Ishikawa (cell line): Measurements from ENCODE around the gene PTBP3.

Experiments used
- CEBPB ChIP-seq: IDR thresholded peaks from 2 replicates; pipeline ENCODE4 v1.6.1; 2012
- CREB1 ChIP-seq: IDR thresholded peaks from 2 replicates; pipeline ENCODE4 v1.6.1; 2012; ENCODE audit warnings: low read depth
- EGR1 ChIP-seq: IDR thresholded peaks from 2 replicates; pipeline ENCODE4 v1.6.1; 2012
- EP300 ChIP-seq: IDR thresholded peaks from 2 replicates; pipeline ENCODE4 v1.6.1; 2012; ENCODE audit warnings: borderline replicate concordance
- FOXM1 ChIP-seq: IDR thresholded peaks from 2 replicates; pipeline ENCODE4 v1.6.1; 2012; ENCODE audit warnings: low read depth, borderline replicate concordance
- NFIC ChIP-seq: IDR thresholded peaks from 2 replicates; pipeline ENCODE4 v1.6.1; 2012
- RAD21 ChIP-seq: IDR thresholded peaks from 2 replicates; pipeline ENCODE4 v1.6.1; 2012; ENCODE audit warnings: low read depth
- TAF1 ChIP-seq: IDR thresholded peaks from 2 replicates; pipeline ENCODE4 v1.6.1; 2012; ENCODE audit warnings: low read depth, mild to moderate bottlenecking
- TCF12 ChIP-seq: IDR thresholded peaks from 2 replicates; pipeline ENCODE4 v1.6.1; 2012; ENCODE audit warnings: low read depth
- TEAD4 ChIP-seq: IDR thresholded peaks from 2 replicates; pipeline ENCODE4 v1.6.1; 2012
- YY1 ChIP-seq: IDR thresholded peaks from 2 replicates; pipeline ENCODE4 v1.6.1; 2012; ENCODE audit warnings: low read depth
- ZBTB7A ChIP-seq: IDR thresholded peaks from 2 replicates; pipeline ENCODE4 v1.6.1; 2012; ENCODE audit warnings: low read depth
- TF ChIP-seq, protein P1 (sequence below): IDR thresholded peaks from 2 replicates; pipeline ENCODE4 v1.6.1; 2012; ENCODE audit warnings: low read depth, mild to moderate bottlenecking
- TF ChIP-seq, protein P2 (sequence below): IDR thresholded peaks from 2 replicates; pipeline ENCODE4 v1.6.1; 2012
- TF ChIP-seq, protein P3 (sequence below): IDR thresholded peaks from 2 replicates; pipeline ENCODE4 v1.6.1; 2012

PTBP3 gene

DNA sequence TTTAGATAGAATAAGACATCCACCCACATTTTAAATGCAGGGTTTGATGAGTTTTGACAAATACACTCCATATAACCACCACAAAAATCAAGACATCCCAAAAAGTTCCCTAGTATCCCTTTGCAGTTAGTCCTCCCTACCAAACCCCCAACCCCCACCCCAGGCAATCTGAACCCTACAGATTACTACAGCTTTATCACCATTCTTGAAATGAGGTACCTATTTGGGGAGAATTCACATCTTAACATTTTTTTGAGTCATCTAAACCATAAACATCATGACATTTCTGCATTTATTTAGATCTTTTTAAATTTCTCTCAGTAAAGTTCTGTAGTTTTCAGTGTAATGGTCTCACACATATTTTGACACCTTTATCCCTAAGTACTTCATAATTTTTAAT, 53.9 kb downstream of the PTBP3 start:
- TF ChIP-seq RAD21 = no peak

DNA sequence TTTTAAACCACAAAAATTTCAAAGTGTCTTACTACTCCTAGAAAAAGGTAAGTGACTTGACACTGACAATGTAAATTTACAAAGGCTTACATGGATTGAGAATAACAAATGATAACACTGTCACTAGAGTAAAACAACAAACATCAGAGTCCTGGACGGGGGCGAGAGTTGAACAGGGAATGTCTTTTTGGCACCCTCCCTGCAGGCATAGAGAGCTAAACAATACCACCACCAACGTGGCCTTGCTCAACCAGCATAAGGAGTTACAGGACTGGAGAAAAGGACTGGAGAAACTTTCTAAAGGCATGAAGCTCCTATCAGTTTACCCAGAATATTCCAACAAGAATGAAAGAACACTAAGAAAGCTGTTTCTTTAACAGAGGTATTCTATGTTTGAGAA, 55.3 kb downstream of the PTBP3 start:
- TF ChIP-seq CEBPB (0 out of 2 replicates have a peak, but pooled peaks have one; percentile 12), FOXM1 (no peak), EP300 (no peak)

DNA sequence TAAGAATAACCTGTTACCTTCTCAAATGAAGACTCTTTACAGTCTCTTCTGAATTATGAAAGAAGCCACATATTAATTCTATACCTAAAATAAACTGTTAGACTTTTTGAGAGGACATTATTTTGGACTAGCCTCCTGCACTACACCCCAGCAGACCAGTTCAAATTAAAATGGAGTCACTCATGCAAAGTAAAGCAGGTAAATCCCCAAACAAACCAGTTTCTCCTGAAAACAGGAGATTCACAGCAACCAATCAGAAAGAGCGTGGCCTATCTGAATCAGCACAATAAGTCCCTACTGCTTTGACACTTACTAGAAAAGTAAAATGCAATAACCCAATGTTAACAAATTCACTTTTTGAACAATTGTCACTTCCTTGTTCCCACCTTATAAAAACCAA, 58.8 kb downstream of the PTBP3 start:
- TF ChIP-seq EGR1 (no peak), CEBPB (no peak), TAF1 (no peak), CREB1 (no peak), FOXM1 (no peak)
- TF ChIP-seq, protein P1, sequence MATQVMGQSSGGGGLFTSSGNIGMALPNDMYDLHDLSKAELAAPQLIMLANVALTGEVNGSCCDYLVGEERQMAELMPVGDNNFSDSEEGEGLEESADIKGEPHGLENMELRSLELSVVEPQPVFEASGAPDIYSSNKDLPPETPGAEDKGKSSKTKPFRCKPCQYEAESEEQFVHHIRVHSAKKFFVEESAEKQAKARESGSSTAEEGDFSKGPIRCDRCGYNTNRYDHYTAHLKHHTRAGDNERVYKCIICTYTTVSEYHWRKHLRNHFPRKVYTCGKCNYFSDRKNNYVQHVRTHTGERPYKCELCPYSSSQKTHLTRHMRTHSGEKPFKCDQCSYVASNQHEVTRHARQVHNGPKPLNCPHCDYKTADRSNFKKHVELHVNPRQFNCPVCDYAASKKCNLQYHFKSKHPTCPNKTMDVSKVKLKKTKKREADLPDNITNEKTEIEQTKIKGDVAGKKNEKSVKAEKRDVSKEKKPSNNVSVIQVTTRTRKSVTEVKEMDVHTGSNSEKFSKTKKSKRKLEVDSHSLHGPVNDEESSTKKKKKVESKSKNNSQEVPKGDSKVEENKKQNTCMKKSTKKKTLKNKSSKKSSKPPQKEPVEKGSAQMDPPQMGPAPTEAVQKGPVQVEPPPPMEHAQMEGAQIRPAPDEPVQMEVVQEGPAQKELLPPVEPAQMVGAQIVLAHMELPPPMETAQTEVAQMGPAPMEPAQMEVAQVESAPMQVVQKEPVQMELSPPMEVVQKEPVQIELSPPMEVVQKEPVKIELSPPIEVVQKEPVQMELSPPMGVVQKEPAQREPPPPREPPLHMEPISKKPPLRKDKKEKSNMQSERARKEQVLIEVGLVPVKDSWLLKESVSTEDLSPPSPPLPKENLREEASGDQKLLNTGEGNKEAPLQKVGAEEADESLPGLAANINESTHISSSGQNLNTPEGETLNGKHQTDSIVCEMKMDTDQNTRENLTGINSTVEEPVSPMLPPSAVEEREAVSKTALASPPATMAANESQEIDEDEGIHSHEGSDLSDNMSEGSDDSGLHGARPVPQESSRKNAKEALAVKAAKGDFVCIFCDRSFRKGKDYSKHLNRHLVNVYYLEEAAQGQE = no peak
- TF ChIP-seq, protein P2, sequence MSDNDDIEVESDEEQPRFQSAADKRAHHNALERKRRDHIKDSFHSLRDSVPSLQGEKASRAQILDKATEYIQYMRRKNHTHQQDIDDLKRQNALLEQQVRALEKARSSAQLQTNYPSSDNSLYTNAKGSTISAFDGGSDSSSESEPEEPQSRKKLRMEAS = no peak
- TF ChIP-seq, protein P3, sequence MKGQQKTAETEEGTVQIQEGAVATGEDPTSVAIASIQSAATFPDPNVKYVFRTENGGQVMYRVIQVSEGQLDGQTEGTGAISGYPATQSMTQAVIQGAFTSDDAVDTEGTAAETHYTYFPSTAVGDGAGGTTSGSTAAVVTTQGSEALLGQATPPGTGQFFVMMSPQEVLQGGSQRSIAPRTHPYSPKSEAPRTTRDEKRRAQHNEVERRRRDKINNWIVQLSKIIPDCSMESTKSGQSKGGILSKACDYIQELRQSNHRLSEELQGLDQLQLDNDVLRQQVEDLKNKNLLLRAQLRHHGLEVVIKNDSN = no peak

DNA sequence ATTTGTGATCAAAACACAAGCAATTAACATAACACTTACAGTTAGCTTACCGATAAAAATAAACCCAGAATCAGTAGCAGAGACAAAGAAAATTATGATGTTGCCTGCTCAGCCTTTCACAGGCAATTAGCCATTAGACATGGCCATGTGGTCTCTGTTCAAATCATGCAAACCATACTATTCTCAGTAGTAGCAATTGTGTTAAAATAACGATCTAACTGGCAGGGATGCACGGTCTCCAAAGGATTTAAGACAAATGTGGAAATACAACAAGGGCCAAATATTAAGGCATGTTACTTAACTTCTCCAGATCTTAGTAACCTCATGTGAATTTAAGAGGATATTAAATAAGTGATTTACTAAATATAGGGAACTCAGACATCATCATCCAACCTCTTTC, 59.5 kb downstream of the PTBP3 start:
- TF ChIP-seq TAF1 (no peak), EP300 (no peak), CEBPB (no peak), NFIC (no peak), EGR1 (no peak)
- TF ChIP-seq, protein P2 = no peak
- TF ChIP-seq, protein P1 = no peak

DNA sequence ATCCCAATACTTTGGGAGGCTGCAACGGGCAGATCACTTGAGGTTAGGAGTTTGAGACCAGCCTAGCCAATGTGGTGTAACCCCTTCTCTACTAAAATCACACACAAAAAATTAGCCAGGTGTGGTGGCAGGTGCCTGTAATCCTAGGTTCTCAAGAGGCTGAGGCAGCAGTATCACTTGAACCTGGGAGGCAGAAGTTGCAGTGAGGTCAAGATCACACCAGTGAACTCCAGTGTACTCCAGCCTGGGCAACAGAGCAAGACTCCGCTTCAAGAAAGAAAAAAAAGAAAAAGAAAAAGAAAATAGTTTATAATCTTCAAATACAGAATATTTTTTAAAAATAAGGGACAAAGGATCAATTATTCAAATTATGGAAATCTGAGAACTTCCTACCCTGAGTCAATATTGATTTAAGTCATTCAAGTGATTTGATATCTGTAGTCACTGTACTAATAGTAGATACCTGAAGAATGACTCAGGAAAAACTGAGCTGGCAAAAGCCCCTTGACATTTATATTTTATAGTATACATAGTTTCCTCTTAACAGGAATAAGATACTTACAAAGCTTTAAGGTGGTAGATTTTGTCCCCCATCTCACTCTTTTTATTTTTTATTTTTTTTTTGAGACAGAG, 61.8 kb downstream of the PTBP3 start:
- TF ChIP-seq, protein P3 = no peak
- no peak for TF ChIP-seq ZBTB7A
- no peak for TF ChIP-seq TCF12
- no peak for TF ChIP-seq TEAD4
- no peak for TF ChIP-seq TAF1

DNA sequence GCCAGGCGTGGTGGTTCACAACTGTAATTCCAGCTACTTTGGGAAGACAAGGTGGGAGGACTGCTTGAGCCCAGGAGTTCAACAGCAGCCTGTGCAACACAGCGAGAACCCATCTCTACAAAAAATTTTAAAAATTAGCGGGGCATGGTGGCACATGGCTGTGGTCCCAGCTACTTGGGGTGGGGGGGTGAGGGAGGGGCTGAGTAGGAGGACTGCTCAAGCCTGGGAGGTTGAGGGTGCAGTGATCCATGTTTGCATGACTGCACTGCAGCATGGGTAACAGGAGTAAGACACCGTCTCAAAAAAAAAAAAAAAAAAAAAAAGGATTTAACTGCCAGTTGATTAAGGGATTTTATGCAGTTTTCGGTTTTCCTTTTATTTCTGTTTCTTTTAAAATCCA, 65.0 kb downstream of the PTBP3 start:
- TF ChIP-seq YY1 = no peak
- TF ChIP-seq EGR1 = no peak
- no peak for TF ChIP-seq TEAD4
- no peak for TF ChIP-seq FOXM1

DNA sequence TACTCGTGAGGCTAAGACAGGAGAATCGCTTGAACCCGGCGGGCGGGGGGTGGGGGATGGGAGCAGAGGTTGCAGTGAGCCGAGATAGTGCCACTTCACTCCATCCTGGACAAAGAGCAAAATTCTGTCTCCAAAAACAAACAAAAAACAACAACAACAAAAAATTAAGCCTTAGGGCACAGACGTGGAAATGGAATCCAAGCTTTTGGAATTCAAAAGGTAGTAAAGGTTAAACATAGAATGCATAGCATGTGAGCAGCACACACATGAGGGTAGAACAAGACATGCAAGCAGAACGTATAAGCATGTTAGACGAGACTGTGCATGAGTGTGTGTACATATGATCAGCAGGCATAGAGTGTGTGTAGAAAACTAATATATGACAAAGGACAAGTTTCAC, 68.0 kb downstream of the PTBP3 start:
- TF ChIP-seq NFIC = no peak
- TF ChIP-seq, protein P1 = no peak
- TF ChIP-seq, protein P2 = no peak
- TF ChIP-seq TAF1 = no peak
- no peak for TF ChIP-seq CEBPB
- TF ChIP-seq RAD21 = no peak
- TF ChIP-seq TEAD4 = no peak
- TF ChIP-seq YY1 = no peak
- TF ChIP-seq, protein P3 = no peak
- no peak for TF ChIP-seq FOXM1
- no peak for TF ChIP-seq TCF12
- TF ChIP-seq ZBTB7A = no peak
- no peak for TF ChIP-seq CREB1
- no peak for TF ChIP-seq EGR1
- no peak for TF ChIP-seq EP300
